HG03354 (cell line): ENCODE data around the gene CRYBG2.
"Not testable (repeated sequence)": the region's sequence is repeated elsewhere in the genome, so short reads cannot be mapped to it uniquely, and the experiment has no call there.

Experiments used
- ATAC-seq: cut with Tn5 transposase; IDR thresholded peaks from one replicate; pipeline ENCODE4 v1.9.1; 2021; ENCODE audit warnings: mild to moderate bottlenecking; ENCODE audit not compliant: unreplicated experiment, poor library complexity, severe bottlenecking

CRYBG2 gene

GRCh38 chr1:26352338-26352679 lies 1.6 kb downstream of the CRYBG2 start:
- no peak for ATAC-seq

- no peak for ATAC-seq
Observed at GRCh38 chr1:26351590-26352337, 2.2 kb downstream of the CRYBG2 start.

GRCh38 chr1:26350701-26351589 lies 3.0 kb downstream of the CRYBG2 start:
- ATAC-seq = no peak

- ATAC-seq = no peak
Observed at GRCh38 chr1:26350343-26350700, 3.6 kb downstream of the CRYBG2 start.

- no peak for ATAC-seq
Observed at GRCh38 chr1:26349877-26350244, 4.1 kb downstream of the CRYBG2 start.

GRCh38 chr1:26349188-26349876 lies 4.6 kb downstream of the CRYBG2 start:
- no peak for ATAC-seq

GRCh38 chr1:26346274-26347033 lies 7.5 kb downstream of the CRYBG2 start:
- ATAC-seq = no peak

GRCh38 chr1:26345718-26346117 lies 8.2 kb downstream of the CRYBG2 start:
- no peak for ATAC-seq

GRCh38 chr1:26344147-26344920 lies 9.6 kb downstream of the CRYBG2 start:
- ATAC-seq = no peak

GRCh38 chr1:26340047-26340481 lies 13.9 kb downstream of the CRYBG2 start:
- no peak for ATAC-seq

- ATAC-seq = no peak
Observed at GRCh38 chr1:26338670-26339069, 15.3 kb downstream of the CRYBG2 start.

GRCh38 chr1:26337625-26338024 lies 16.3 kb downstream of the CRYBG2 start:
- ATAC-seq = no peak

- ATAC-seq = no peak
Observed at GRCh38 chr1:26337206-26337535, 16.8 kb downstream of the CRYBG2 start.

GRCh38 chr1:26336477-26337205 lies 17.3 kb downstream of the CRYBG2 start:
- peak; percentile 57 for ATAC-seq

GRCh38 chr1:26335774-26336476 lies 18.0 kb downstream of the CRYBG2 start:
- ATAC-seq = no peak

- not testable (repeated sequence) for ATAC-seq
Observed at GRCh38 chr1:26333312-26333711, 20.6 kb downstream of the CRYBG2 start.

GRCh38 chr1:26330276-26330675 lies 23.7 kb downstream of the CRYBG2 start:
- no peak for ATAC-seq

- not testable (repeated sequence) for ATAC-seq
Observed at GRCh38 chr1:26329380-26329779, 24.6 kb downstream of the CRYBG2 start.
